Measurements from ENCODE around the gene RANBP17.
A peak's percentile ranks its signal among the peaks of the same experiment; 100 is the strongest.
"Not testable (repeated sequence)": the region's sequence is repeated elsewhere in the genome, so short reads cannot be mapped to it uniquely, and the experiment has no call there.

The RANBP17 gene

DNA sequence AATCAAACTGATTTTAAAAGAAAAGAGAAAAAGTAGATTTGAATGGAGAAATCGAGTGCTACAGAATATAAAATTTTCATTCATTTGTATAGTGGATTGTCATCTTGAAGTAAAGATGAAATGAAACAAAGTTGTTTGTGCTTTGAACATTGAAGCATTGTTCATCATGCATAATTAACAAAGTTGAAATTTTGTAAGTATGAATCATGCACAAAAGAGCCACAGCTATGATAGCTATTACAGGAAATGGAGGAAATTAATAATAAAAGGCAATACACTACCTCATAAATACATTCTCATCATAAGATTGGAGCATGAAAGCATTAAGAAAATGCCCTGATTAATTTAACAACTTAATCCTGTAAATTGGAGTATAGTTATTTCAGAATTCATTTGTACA lies 293.8 kb downstream of the RANBP17 start:
- peak in 1 of 2 experiments; percentile 25 for DNase-seq (ENCODE audit: low read depth in 2 of 2)

DNA sequence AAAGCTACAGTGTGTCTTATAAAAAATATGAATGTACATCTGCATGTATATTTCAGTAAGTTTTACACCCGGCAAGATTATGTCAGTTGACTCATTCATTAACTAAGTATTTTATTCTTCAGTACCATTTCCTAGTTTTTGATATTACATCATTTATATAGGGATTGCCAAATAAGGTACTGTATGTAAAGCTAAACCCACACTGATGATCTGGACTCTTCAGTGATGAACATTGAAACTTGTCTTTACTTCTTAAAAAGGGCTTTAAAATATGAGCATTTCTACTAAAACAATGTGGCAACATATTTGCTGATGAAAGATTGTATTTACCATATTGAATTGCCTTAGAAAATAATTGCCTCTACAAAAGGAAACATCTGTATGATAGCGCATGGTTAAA lies 295.5 kb downstream of the RANBP17 start:
- DNase-seq (ENCODE audit: low read depth in 2 of 2): peak in 1 of 2 experiments; percentile 28

DNA sequence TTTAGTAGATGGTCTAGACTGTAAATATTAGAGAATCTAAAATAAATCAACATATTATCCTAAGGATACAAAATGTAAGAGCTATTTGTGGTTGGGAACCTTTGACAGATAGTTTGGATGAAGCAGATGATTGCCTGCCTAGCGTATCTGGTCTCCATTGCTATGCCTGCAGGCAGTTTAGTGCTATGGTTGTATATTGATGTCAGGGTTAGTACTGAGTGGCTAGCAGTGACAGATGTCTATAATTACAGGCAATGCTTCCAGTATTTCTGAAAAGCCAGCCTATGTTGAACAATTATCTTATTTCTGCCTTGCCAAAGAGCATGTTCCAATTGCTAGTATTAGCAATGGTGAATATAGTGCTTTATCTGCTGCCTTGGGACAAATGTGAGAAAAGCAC lies 296.0 kb downstream of the RANBP17 start:
- no peak for DNase-seq (ENCODE audit: low read depth in 2 of 2)

DNA sequence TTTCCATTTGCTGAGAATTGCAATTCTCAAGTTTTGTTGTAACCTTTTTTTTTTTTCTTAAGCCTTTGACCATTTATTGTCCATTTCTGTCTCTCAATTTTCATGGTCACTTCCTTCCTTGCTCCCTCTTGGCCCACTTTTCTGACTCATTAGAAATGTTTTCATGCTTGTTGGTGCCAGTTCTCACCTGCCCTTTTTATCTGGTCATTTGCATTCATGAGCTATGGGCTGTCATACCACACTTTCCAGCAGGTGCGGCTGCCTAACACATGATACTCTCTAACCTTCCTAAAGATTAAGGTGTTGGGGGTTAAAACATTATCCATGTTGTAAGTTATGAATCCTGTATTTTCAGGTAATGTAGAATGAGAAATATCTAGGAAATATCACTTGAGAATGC lies 296.8 kb downstream of the RANBP17 start:
- no peak for DNase-seq (ENCODE audit: low read depth in 2 of 2)

DNA sequence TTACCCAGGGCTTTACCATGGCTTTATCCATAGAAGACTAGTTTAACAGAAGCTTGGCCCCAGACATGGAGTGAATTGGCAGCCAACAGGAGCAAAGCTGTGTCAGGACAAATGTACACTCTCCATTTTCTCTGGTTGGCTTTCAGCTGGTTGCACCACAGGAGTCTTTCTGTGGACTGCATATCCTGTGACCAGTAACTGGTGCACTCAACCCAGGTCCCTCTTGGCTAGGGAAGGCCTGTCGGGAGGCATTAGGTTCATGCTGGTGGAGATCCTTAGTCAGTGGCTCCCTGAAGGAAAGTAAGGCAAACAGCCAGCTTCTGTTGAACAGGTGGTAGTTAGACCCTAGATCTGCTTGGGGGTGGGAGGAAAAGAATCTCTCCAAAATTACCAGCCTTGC lies 300.3 kb downstream of the RANBP17 start:
- no peak for DNase-seq (ENCODE audit: low read depth in 2 of 2)

DNA sequence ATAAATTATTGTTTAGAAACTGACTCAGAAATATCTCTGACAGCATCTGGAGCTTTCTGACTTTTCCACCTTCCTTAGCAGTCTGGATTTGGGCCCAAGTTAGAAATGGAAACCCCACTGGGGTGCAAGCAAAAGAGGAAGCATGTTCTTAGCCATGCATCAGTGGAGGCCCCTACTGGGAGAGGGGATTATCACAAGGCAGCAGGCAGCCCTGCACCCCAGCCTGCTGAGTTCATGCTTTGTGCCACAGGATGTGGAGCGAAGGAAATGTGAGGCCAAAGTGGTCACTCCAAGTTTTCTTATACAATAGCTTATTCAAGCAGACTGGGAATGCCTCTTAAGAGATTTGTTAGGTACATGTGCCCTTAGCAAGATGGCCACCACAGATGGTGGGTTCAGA lies 300.8 kb downstream of the RANBP17 start:
- DNase-seq (ENCODE audit: low read depth in 2 of 2): no peak

DNA sequence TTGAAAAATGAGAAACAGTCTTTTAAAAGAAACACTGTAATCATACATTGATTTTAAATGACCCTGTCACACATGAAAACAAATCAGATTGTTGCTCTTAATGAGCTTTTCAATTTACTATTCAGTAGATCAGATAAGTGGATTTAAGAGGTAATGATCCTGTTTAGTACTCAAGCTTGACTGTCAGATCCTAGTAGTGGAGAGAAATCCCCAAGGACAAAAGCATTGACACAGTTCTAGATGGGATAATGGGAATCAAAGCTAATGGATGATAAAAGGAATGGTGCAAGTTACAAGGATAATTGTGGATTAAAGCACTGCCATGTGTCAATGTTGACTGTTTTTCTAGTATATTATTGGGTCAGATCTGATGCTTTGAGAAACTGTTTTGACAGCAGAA lies 304.9 kb downstream of the RANBP17 start:
- DNase-seq (ENCODE audit: low read depth in 2 of 2): no peak

DNA sequence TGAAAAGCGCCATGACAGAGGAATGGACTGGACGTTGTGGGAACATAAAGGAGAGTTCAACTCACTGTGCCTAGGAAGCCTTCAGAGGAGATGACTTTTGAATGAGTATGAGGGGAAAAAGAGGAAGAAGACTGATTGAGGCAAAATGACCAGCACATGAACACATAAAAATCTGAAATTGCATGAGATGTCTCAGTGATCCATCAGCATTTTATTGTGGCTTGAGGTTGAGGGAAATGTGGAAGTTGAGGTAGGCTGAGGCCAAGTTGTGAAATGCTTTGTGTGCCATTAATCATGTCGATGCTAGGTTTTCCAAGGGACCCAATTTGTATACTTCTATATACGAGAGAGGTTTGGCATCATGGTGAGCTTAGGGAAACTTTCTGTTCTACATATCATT lies 306.4 kb downstream of the RANBP17 start:
- no peak for DNase-seq (ENCODE audit: low read depth in 2 of 2)

DNA sequence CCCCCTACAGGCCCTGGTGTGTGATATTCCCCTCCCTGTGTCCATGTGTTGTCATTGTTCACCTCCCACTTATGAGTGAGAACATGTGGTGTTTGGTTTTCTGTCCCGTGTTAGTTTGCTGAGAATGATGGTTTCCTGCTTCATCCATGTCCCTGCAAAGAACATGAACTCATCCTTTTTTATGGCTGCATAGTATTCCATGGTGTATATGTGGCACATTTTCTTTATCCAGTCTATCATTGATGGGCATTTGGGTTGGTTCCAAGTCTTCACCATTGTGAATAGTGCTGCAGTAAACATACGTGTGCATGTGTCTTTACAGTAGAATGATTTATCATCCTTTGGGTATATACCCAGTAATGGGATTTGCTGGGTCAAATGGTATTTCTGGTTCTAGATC lies 313.1 kb downstream of the RANBP17 start:
- not testable (repeated sequence) for DNase-seq (ENCODE audit: low read depth in 2 of 2)

DNA sequence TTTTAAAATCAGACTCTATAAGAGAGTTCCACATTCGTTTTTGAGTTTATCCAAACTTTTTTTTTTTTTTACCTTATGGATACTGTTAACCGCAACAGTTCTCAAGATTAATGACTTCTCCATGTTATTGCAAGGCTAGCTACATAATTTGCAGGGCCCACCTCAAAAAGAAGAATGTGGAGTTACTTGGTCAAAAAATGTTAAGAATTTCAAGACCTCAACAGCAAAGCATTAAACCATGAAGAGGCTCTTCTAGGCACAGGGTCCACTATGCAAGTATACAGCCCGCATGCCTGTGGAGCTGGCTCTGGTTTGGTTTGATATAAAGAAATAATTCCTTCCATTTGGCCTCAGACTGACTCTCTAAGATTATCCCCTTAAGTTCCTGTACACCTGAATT lies 313.9 kb downstream of the RANBP17 start:
- no peak for DNase-seq (ENCODE audit: low read depth in 2 of 2)

DNA sequence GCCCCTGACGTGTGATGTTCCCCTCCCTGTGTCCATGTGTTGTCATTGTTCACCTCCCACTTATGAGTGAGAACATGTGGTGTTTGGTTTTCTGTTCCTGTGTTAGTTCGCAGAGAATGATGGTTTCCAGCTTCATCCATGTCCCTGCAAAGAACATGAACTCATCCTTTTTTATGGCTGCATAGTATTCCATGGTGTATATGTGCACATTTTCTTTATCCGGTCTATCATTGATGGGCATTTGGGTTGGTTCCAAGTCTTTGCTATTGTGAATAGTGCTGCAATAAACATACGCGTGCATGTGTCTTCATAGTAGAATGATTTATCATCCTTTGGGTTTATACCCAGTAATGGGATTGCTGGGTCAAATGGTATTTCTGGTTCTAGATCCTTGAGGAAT lies 316.4 kb downstream of the RANBP17 start:
- DNase-seq (ENCODE audit: low read depth in 2 of 2): not testable (repeated sequence)

DNA sequence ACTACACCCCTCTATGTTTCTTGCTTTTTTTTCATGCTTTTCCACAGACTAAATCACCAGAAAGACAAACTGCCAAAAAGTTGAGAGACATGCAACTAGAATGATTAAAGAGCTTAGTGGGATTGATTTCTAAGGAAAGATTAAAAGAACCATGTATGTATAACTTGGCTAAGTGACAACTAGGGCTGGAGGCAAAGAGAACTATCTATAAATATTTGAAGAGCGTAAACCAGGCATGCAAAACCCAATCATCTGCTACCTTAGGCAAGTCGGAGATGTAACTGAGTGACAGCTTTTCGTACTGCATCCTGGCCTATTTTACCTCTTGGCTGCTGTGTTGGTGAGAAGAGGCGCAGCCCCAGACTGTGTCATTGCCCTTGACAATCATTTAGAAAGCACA lies 326.2 kb downstream of the RANBP17 start:
- no peak for DNase-seq (ENCODE audit: low read depth in 2 of 2)

DNA sequence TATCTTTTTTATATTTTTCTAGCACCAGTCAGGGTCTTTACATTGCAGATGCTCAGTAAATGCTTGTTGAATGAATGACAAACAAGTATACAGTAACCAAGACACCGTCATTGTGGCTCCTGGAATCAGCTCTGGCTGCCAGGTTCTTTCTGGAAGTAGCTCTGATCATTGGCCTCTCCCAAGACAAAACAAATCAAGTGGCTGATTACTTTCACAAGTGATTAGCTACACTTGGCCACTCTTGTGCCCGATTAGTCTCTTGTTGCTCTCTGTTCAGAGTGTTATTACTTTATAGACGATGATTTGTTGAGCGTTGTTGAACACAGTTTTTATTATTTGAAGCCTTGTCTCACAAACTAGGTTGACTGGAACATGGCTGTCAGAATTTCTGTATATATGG lies 327.6 kb downstream of the RANBP17 start:
- DNase-seq (ENCODE audit: low read depth in 2 of 2): no peak

DNA sequence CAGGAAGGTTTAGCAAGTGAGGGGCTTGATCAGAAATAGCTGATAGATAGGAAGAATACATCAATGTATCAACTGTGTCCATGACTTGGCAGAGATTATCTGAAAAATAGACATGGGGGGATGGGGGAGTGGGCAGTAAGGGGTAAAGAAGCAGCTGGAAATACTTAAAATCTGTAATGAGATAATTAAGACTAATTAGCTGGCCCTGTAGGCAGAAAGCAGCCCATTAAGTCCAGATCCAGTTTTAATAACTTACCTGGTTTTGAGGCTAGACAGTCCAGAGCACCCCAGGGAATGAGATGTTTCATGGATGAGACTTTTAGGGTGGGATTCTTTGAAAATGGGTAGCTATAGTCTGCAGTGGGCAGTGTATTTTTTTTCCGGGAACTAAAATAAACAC lies 330.3 kb downstream of the RANBP17 start:
- no peak for DNase-seq (ENCODE audit: low read depth in 2 of 2)

DNA sequence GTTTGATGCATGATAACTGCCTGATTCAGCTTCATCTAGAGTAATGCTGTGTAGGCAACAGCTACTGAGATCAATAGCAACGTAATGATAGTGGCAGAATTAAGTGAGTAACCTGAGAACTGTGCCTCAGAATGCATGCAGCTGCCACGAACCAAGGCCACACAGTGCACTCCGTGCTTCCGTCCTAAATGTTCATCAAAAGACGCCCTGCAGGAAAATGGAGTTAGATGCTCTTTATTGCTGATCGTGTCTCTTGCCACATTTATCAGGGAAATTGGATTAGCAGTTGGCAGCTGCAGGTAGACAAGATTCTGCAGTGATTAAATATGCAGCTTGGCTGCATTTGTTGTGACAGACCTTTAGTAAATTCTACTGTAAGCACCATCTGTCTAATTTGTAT lies 339.5 kb downstream of the RANBP17 start:
- no peak for DNase-seq (ENCODE audit: low read depth in 2 of 2)

DNA sequence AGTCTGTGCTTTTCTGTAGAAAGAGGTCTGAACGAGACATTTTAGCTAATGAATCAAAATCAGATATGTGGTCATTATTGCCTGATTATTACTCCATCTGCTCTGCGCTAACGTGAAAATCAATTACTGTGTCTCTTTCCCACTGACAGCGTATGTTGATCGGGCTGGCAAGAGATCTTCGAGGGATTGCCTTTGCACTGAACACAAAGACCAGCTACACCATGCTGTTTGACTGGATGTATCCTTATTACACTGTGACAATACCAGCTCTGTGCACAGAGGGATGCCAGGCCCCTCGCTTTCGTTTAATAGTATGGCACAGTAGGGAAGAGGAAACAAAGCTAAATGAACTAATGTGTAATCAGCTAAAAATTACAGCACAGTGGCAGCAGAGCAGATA lies 343.6 kb downstream of the RANBP17 start:
- DNase-seq (ENCODE audit: low read depth in 2 of 2): no peak

DNA sequence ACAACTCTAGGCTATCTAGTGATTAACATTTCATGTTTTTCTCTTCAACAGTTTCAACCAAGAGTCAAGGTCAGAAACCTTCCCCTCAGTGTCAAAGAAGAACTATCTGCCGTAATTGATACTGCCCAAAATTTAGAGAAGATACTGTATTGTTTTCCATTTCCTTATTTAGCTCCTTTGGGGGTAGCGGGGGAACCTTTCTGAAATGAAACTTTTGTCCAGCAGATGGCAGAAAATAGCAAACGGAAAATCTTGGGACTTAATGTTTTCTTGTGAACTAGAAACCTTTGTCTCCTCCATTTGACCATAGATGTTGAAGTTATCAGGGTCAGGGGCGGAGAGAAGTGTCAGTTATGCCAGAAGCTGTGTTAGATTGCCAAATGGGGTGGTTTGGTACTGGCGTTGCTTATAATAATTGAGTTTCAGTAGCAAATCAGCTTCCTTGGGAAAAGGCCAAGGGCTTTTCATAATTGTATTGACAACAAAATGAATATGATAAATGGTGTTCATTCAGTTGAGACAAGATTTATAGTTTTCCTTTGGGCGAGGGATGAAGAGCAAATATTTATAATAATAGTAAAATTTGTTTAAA lies 345.5 kb downstream of the RANBP17 start:
- DNase-seq (ENCODE audit: low read depth in 2 of 2): peak; percentile 18 to 32

DNA sequence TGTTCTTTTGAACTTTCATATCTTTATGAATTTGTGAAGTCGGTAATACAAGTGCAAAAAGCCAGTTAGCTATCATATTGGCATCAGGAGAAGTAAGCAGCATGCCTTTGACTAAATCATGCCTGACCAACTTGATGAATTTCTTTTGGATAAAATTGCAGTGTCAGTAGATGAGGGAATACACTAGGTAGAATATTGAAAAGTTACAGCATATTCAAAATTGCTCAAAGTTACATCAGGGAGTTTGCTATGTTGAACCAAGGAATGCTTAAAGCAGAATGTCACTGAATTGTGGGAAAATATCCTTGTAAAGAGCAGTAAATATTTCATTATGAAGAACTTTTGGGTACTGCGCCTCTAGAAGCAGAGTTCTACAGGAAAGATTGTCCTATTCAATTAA lies 360.1 kb downstream of the RANBP17 start:
- peak in 1 of 2 experiments; percentile 13 for DNase-seq (ENCODE audit: low read depth in 2 of 2)

DNA sequence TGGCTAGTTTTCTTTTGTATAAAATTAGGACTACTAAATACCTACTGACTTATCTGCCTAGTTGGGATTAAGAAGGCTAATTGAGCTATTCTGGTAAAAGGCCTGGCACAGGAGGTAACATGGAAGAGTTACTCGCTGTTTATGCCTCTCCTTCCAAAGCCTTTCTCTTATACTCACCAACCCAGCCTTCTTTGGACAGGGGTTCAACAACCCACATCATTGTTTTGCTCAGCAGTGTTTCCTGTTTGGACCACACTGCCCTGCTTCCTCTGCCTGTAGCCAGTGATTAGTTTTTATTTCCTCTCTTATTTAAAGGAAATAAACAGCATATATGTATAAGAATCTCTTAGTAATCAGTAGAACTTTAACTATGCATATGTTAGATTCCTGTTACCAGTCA lies 362.1 kb downstream of the RANBP17 start:
- no peak for DNase-seq (ENCODE audit: low read depth in 2 of 2)

DNA sequence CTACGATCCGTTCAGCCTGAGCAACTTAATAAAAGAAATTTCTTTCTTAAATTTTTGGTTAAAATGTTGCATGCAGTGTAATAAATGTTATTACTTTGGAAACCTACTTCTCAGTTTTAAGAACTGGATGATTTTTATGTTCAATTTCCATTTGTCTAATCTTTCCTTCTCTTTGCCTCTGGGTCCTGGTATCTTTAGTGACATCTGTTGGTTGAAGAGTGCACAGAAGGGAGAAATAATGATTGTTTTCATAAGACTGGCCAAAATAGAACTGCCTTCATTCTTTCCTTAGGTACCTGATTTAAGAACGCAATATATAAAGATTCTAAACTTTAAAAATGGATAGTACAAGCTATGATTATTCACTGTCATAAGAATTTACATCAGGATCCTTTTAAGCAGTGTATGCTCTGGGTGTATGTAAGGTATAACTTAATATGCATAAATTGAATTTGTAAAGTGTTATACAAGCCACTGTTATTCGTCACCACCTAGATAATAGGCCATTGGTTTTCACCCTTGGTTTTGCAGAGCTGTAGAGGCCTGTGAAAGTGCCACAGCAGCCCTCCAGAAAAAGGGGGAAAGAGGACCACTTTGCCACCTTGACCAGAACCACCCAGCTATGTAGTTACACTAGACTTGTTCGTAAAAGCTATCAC lies 364.4 kb downstream of the RANBP17 start:
- no peak for DNase-seq (ENCODE audit: low read depth in 2 of 2)

DNA sequence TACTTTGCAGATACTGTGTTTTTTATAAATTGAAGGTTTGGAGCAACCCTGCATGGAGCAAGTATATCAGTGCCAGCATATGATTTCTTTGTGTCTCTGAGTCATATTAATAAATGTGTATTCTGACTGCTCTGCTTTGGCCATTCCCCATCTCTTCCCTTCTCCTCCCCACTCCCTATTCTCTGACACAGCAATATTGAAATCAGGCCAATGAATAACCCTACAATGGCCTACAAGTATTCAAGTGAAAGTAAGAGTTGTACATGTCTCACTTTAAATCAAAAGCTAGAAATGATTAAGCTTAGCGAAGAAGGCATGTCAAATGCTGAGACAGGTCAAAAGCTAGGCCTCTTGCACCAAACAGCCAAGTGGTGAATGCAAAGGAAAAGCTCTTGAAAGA lies 365.0 kb downstream of the RANBP17 start:
- DNase-seq (ENCODE audit: low read depth in 2 of 2): no peak

DNA sequence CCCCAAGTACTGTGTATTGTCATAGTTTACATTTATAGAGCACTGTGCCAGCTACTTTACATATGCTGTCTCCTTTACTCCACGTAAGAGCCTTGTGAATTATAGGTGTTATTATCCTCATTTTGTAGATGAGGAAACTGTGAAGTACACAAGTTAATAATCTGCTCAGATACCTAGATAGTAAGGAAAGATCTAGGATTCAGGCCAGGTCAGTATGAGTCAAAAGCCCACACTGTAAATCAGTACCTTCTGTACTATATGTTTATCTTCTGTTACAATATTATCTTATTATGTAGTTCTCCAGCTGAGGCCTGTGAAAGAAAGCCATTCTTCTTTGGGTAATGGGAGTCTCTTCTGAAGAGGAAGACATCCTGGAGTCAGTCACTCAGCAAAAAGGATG lies 374.8 kb downstream of the RANBP17 start:
- no peak for DNase-seq (ENCODE audit: low read depth in 2 of 2)

DNA sequence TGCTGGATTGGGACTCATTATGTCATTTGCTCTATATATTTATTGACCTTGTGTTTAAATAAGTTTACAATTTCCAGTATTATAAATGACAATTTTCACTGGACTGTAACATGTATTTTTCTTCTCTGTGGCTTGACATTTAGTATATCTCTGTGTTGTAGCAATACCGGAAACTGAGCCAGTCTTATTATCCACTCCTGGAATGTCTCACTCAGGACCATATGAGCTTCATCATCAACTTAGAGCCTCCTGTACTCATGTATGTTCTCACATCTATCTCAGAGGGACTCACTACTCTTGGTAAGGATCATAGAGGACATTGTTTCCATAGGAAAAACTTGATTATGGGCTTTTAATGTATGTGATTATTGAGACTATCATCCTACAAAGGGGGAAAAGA lies 380.7 kb downstream of the RANBP17 start:
- no peak for DNase-seq (ENCODE audit: low read depth in 2 of 2)

DNA sequence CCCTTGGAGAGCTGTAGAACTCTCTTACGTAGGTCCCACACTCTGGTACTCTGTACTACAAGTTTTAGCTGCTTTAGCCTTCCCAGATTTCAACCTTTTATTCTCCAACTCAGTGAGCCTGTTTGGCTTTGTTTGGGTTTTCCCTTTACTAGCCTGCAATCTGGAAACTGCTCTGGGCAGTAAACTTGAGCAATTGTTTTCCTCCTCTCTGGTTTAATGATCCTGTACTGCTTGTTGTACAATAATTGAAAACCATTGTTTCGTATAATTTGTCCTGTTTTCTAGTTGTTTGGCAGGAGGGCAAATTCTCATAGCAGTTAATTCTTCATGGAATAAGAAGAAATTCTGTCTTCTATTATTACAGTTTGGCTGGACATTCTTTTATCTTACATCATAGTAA lies 384.4 kb downstream of the RANBP17 start:
- DNase-seq (ENCODE audit: low read depth in 2 of 2): no peak

Data from fibroblast of skin of left biceps (primary cell).